MM.1S (cell line): ENCODE measurements around the gene RNF208.

Source experiments
- EZH2 ChIP-seq: fragments of 300-600 bp; sonication (generic); optimal IDR thresholded peaks from 2 replicates; pipeline ENCODE3; 2017; ENCODE audit warnings: low read depth, mild to moderate bottlenecking, antibody characterized with exemption, low read length, mixed read lengths
- EZH2phosphoT487 ChIP-seq: fragments of 300-600 bp; sonication (generic); IDR thresholded peaks from 2 replicates; pipeline ENCODE4 v1.6.1; 2018; ENCODE audit warnings: antibody characterized with exemption, low read length
- TF ChIP-seq, protein P1 (sequence below): fragments of 300-600 bp; sonication (generic); IDR thresholded peaks from 2 replicates; pipeline ENCODE4 v1.5.1; 2016; ENCODE audit warnings: antibody characterized with exemption, low read length, mixed read lengths

DNA sequence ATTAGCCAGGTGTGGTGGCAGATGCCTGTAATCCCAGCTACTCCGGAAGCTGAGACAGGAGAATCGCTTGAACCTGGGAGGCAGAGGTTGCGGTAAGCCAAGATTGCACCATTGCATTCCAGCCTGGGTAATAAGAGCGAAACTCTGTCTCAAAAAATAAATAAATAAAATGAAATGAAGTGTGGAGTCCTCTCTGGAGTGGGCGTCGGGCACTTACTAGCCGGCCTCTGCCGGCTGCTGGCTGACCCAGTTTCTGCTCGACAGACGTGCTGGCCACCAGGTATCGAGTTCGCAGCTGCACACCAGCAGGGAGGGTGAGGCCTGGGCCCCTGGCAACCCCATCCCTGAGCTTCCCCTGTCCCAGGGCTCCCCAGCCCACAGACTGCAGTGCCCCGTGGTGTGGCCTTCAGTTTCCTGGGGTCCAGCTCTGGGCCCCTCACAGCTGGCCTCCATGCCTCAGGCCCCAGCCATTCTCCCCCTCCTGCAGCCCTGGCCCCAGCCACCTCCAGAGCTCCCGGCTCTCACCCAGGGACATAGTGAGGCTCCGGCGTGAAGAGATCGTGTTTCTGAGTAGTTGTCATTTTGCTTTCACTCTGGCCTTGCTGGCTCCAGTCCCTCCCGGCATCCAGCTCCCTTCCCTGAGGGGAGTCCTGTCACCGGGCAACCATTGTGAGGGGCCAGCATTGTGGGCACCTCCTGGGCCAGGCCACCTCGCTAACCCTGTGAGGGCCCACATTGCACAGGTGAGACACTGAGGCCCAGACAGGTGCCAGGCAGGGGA lies 25.3 kb upstream of the RNF208 start:
- TF ChIP-seq EZH2 (no peak), EZH2phosphoT487 (no peak)
- TF ChIP-seq, protein P1, sequence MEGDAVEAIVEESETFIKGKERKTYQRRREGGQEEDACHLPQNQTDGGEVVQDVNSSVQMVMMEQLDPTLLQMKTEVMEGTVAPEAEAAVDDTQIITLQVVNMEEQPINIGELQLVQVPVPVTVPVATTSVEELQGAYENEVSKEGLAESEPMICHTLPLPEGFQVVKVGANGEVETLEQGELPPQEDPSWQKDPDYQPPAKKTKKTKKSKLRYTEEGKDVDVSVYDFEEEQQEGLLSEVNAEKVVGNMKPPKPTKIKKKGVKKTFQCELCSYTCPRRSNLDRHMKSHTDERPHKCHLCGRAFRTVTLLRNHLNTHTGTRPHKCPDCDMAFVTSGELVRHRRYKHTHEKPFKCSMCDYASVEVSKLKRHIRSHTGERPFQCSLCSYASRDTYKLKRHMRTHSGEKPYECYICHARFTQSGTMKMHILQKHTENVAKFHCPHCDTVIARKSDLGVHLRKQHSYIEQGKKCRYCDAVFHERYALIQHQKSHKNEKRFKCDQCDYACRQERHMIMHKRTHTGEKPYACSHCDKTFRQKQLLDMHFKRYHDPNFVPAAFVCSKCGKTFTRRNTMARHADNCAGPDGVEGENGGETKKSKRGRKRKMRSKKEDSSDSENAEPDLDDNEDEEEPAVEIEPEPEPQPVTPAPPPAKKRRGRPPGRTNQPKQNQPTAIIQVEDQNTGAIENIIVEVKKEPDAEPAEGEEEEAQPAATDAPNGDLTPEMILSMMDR, result no peak
